HEK293 (cell line): ENCODE measurements around the gene C1QTNF2.

Experiments
- CTCF ChIA-PET: fragments of 350-600 bp; formaldehyde crosslinking; extraction: SDS; loops from one replicate; lab custom pipeline; 2021; ENCODE audit warnings: antibody characterized with exemption; lab: Yijun Ruan, JAX
- POLR2A ChIA-PET: fragments of 300-600 bp; formaldehyde crosslinking; extraction: SDS; loops from one replicate; lab custom pipeline; 2020; ENCODE audit warnings: antibody characterized with exemption, inconsistent platforms; lab: Yijun Ruan, JAX
- H3K27ac ChIP-seq: fragments of 200-500 bp; sonication (Bioruptor generic); 2 replicates; pipeline ENCODE4 v1.5.1; 2014; ENCODE audit warnings: low read depth, low read length, control low read depth, inconsistent platforms; ENCODE audit errors: extremely low read depth
- H3K36me3 ChIP-seq, 2 experiments: fragments of 200-500 bp in 1 of 2; sonication (Bioruptor generic) in 1 of 2; 1 replicate in 1 of 2; 2 replicates in 1 of 2; pipeline ENCODE4 v1.5.1; 2014 to 2017; ENCODE audit warnings: inconsistent platforms in 2 of 2, low read length in 2 of 2; ENCODE audit not compliant: control insufficient read depth in 2 of 2, insufficient read depth in 1 of 2
- H3K4me1 ChIP-seq: fragments of 200-500 bp; sonication (Bioruptor generic); 2 replicates; pipeline ENCODE4 v1.5.1; 2014; ENCODE audit warnings: mild to moderate bottlenecking, low read length, inconsistent platforms; ENCODE audit not compliant: control insufficient read depth, insufficient read depth
- H3K4me3 ChIP-seq: 2 replicates; pipeline ENCODE4 v1.5.1; 2011; ENCODE audit warnings: low read depth, mild to moderate bottlenecking, control low read depth, low read length, moderate library complexity
- H3K9me3 ChIP-seq: fragments of 200-500 bp; sonication (Bioruptor generic); 2 replicates; pipeline ENCODE4 v1.5.1; 2014; ENCODE audit warnings: low read depth, low read length, inconsistent platforms; ENCODE audit not compliant: control insufficient read depth, insufficient read depth
- PRDM10 ChIP-seq: fragments of 450-650 bp; formaldehyde crosslinking; IDR thresholded peaks from 2 replicates; pipeline ENCODE4 v1.5.1; 2016; ENCODE audit warnings: missing biosample characterization, missing genetic modification characterization
- SP3 ChIP-seq: fragments of 450-650 bp; formaldehyde crosslinking; IDR thresholded peaks from 2 replicates; pipeline ENCODE4 v1.5.1; 2016; ENCODE audit warnings: missing biosample characterization, missing genetic modification characterization
- ZBTB1 ChIP-seq: fragments of 450-650 bp; formaldehyde crosslinking; IDR thresholded peaks from 2 replicates; pipeline ENCODE4 v1.5.1; 2016; ENCODE audit warnings: missing biosample characterization, missing genetic modification characterization
- ZBTB20 ChIP-seq: fragments of 450-650 bp; formaldehyde crosslinking; IDR thresholded peaks from 2 replicates; pipeline ENCODE4 v1.5.1; 2016; ENCODE audit warnings: missing biosample characterization, missing genetic modification characterization
- ZFHX2 ChIP-seq: fragments of 450-650 bp; formaldehyde crosslinking; conservative IDR thresholded peaks from 2 replicates; pipeline ENCODE4 v1.5.1; 2016; ENCODE audit warnings: missing biosample characterization, missing genetic modification characterization
- ZNF138 ChIP-seq: fragments of 450-650 bp; formaldehyde crosslinking; IDR thresholded peaks from 2 replicates; pipeline ENCODE4 v1.5.1; 2016; ENCODE audit warnings: missing biosample characterization, missing genetic modification characterization, borderline replicate concordance
- ZNF155 ChIP-seq: fragments of 450-650 bp; formaldehyde crosslinking; IDR thresholded peaks from 2 replicates; pipeline ENCODE4 v1.5.1; 2016; ENCODE audit warnings: missing biosample characterization, missing genetic modification characterization
- ZNF16 ChIP-seq: fragments of 450-650 bp; formaldehyde crosslinking; IDR thresholded peaks from 2 replicates; pipeline ENCODE4 v1.5.1; 2016; ENCODE audit warnings: low read depth, missing biosample characterization, missing genetic modification characterization
- ZNF239 ChIP-seq: fragments of 450-650 bp; formaldehyde crosslinking; IDR thresholded peaks from 2 replicates; pipeline ENCODE4 v1.5.1; 2016; ENCODE audit warnings: missing biosample characterization, missing genetic modification characterization
- ZNF266 ChIP-seq: fragments of 450-650 bp; formaldehyde crosslinking; IDR thresholded peaks from 2 replicates; pipeline ENCODE4 v1.5.1; 2016; ENCODE audit warnings: missing biosample characterization, missing genetic modification characterization, low read depth
- ZNF324 ChIP-seq: fragments of 450-650 bp; formaldehyde crosslinking; IDR thresholded peaks from 2 replicates; pipeline ENCODE4 v1.5.1; 2016; ENCODE audit warnings: missing biosample characterization, missing genetic modification characterization
- ZNF423 ChIP-seq: fragments of 450-650 bp; formaldehyde crosslinking; IDR thresholded peaks from 2 replicates; pipeline ENCODE4 v1.5.1; 2016; ENCODE audit warnings: missing biosample characterization, missing genetic modification characterization
- ZNF501 ChIP-seq: fragments of 450-650 bp; formaldehyde crosslinking; IDR thresholded peaks from 2 replicates; pipeline ENCODE4 v1.5.1; 2016; ENCODE audit warnings: missing biosample characterization, missing genetic modification characterization
- ZNF513 ChIP-seq: fragments of 450-650 bp; IDR thresholded peaks from 2 replicates; pipeline ENCODE4 v1.5.1; 2018; ENCODE audit warnings: missing biosample characterization, missing genetic modification characterization
- ZNF580 ChIP-seq: fragments of 450-650 bp; formaldehyde crosslinking; IDR thresholded peaks from 2 replicates; pipeline ENCODE4 v1.5.1; 2016; ENCODE audit warnings: missing biosample characterization, missing genetic modification characterization
- ZSCAN23 ChIP-seq: fragments of 450-650 bp; formaldehyde crosslinking; IDR thresholded peaks from 2 replicates; pipeline ENCODE4 v1.5.1; 2016; ENCODE audit warnings: missing biosample characterization, missing genetic modification characterization
- ZSCAN4 ChIP-seq: fragments of 450-650 bp; formaldehyde crosslinking; IDR thresholded peaks from 2 replicates; pipeline ENCODE4 v1.5.1; 2017; ENCODE audit warnings: missing biosample characterization, missing genetic modification characterization
- TF ChIP-seq, protein P1 (sequence below): fragments of 450-650 bp; formaldehyde crosslinking; IDR thresholded peaks from 2 replicates; pipeline ENCODE4 v1.5.1; 2016; ENCODE audit warnings: missing biosample characterization, missing genetic modification characterization

C1QTNF2 gene

DNA sequence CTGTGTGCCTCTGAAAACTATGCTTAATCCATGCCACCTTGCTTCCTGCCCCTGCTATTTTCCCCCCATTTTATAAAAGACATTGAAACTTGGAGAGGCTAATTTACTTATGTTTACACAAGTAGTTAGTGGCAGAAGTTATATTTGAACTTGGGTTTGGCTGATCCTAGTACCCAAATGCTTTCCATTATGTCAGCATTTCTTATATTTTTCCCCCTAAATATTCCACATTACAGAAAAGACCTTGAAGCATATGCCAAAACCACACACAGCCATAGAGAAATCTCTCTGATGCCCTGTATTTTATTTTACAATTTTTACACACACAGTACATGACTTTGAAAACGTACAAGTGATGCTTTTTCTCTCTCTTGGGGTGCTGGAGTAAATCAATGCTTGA is 11.2 kb downstream of the C1QTNF2 start (continued):
- TF ChIP-seq ZNF423 (tag by site-specific recombination) = no peak
- TF ChIP-seq ZNF239 (tag by site-specific recombination) = no peak
- TF ChIP-seq ZNF501 (tag by site-specific recombination) = no peak
- TF ChIP-seq ZFHX2 (tag by site-specific recombination) = no peak

- TF ChIP-seq ZNF266 = no peak
- no peak for TF ChIP-seq ZSCAN23 (tag by site-specific recombination)
- TF ChIP-seq ZNF138 (tag by site-specific recombination) = no peak
- TF ChIP-seq ZNF423 (tag by site-specific recombination) = no peak
- no peak for TF ChIP-seq ZNF155 (tag by site-specific recombination)
- TF ChIP-seq ZNF501 (tag by site-specific recombination) = no peak
- TF ChIP-seq ZSCAN4 (tag by site-specific recombination) = no peak
- TF ChIP-seq ZNF580 = no peak
- TF ChIP-seq ZBTB20 (tag by site-specific recombination) = no peak
- no peak for TF ChIP-seq ZNF16
- TF ChIP-seq, protein P1, sequence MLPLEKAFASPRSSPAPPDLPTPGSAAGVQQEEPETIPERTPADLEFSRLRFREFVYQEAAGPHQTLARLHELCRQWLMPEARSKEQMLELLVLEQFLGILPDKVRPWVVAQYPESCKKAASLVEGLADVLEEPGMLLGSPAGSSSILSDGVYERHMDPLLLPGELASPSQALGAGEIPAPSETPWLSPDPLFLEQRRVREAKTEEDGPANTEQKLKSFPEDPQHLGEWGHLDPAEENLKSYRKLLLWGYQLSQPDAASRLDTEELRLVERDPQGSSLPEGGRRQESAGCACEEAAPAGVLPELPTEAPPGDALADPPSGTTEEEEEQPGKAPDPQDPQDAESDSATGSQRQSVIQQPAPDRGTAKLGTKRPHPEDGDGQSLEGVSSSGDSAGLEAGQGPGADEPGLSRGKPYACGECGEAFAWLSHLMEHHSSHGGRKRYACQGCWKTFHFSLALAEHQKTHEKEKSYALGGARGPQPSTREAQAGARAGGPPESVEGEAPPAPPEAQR (tag by site-specific recombination) = no peak
- no peak for TF ChIP-seq SP3 (tag by site-specific recombination)
- no peak for TF ChIP-seq ZNF513 (tag by site-specific recombination)
- TF ChIP-seq ZNF324 (tag by site-specific recombination) = no peak
- TF ChIP-seq ZBTB1 (tag by site-specific recombination) = no peak
- no peak for TF ChIP-seq PRDM10 (tag by site-specific recombination)
- H3K4me1 ChIP-seq = no peaks in the 10 kb centered on the region
- H3K27ac ChIP-seq = no peak overlapping the region
- no peaks in the 10 kb centered on the region for H3K9me3 ChIP-seq
- H3K4me3 ChIP-seq = no peak overlapping the region
- ChIA-PET CTCF (interaction anchor here (1.1 kb wide), 1 partner anchor 13 kb away, joined by 4 read pairs; no protein-coding TSS in a partner anchor), POLR2A (no interaction called here)
- no peaks in the 10 kb centered on the region for H3K36me3 ChIP-seq
Measured at GRCh38 chr5:160357861-160358411, 12.5 kb downstream of the C1QTNF2 start.
